IMR-90 (cell line): ENCODE data around the gene MEX3A. TPM values are rescaled to one million over a fixed set of nuclear protein-coding genes. Genes with fewer than 3 reads are reported as not detected.

Experiments used
- ATAC-seq: fragments of 200-7000 bp; cut with Tn5 transposase; 2 replicates; pipeline ENCODE4 v1.9.1; 2020; ENCODE audit warnings: low read depth, mild to moderate bottlenecking, moderate library complexity
- BruUV-seq: library from RNA; stranded (reverse); fragments of 400-500 nt; replicated peaks from 2 replicates; lab custom pipeline; 2021; lab: Mats Ljungman, UMichigan
- CTCF ChIA-PET: fragments of 300-600 bp; formaldehyde crosslinking; extraction: SDS; loops from one replicate; lab custom pipeline; 2021; ENCODE audit warnings: antibody characterized with exemption; lab: Yijun Ruan, JAX
- POLR2A ChIA-PET: fragments of 300-600 bp; sonication (Branson Sonifier 250); formaldehyde crosslinking; loops from one replicate; lab custom pipeline; 2022; ENCODE audit warnings: antibody characterized with exemption; ENCODE audit not compliant: unreplicated experiment; lab: Charles Lee
- DNase-seq: peaks from one replicate; pipeline ENCODE4 v3.0.0; 2013
- H2AFZ ChIP-seq: replicated peaks from 2 replicates; pipeline ENCODE3; 2013; ENCODE audit warnings: low read length, mild to moderate bottlenecking; ENCODE audit not compliant: poor library complexity
- H2AK5ac ChIP-seq: 2 replicates; pipeline ENCODE4 v1.6.1; 2013; ENCODE audit warnings: low read depth, low read length, inconsistent platforms
- H2AK9ac ChIP-seq: replicated peaks from 2 replicates; pipeline ENCODE3; 2013; ENCODE audit warnings: mild to moderate bottlenecking, low read depth, low read length, moderate library complexity; ENCODE audit not compliant: poor library complexity
- H2BK120ac ChIP-seq: 2 replicates; pipeline ENCODE4 v1.6.1; 2013; ENCODE audit warnings: low read depth, low read length, inconsistent platforms
- H2BK15ac ChIP-seq: 3 replicates; pipeline ENCODE4 v1.6.1; 2013; ENCODE audit warnings: low read depth, low read length, inconsistent platforms
- H2BK20ac ChIP-seq: 2 replicates; pipeline ENCODE4 v1.6.1; 2013; ENCODE audit warnings: low read depth, mild to moderate bottlenecking, inconsistent platforms, low read length, moderate library complexity
- H2BK5ac ChIP-seq: 2 replicates; pipeline ENCODE4 v1.6.1; 2013; ENCODE audit warnings: mild to moderate bottlenecking, low read depth, low read length, inconsistent platforms; ENCODE audit not compliant: poor library complexity, severe bottlenecking
- H3K14ac ChIP-seq: replicated peaks from 2 replicates; pipeline ENCODE4 v1.6.1; 2013; ENCODE audit warnings: low read depth, low read length, inconsistent platforms
- H3K18ac ChIP-seq: 2 replicates; pipeline ENCODE4 v1.6.1; 2013; ENCODE audit warnings: low read depth, low read length, control low read depth
- H3K23ac ChIP-seq: 2 replicates; pipeline ENCODE4 v1.6.1; 2013; ENCODE audit warnings: low read depth, low read length, inconsistent platforms
- H3K27ac ChIP-seq: 2 replicates; pipeline ENCODE4 v1.5.1; 2013; ENCODE audit warnings: mild to moderate bottlenecking, control low read depth, low read length; ENCODE audit not compliant: insufficient read depth
- H3K27me3 ChIP-seq: 2 replicates; pipeline ENCODE4 v1.6.1; 2013; ENCODE audit warnings: low read length; ENCODE audit not compliant: control insufficient read depth, insufficient read depth
- H3K36me3 ChIP-seq: 2 replicates; pipeline ENCODE4 v1.6.1; 2013; ENCODE audit warnings: low read length, mixed read lengths; ENCODE audit not compliant: control insufficient read depth, insufficient read depth
- H3K4ac ChIP-seq: 2 replicates; pipeline ENCODE4 v1.6.1; 2013; ENCODE audit warnings: low read depth, low read length, inconsistent platforms
- H3K4me1 ChIP-seq: 2 replicates; pipeline ENCODE4 v1.6.1; 2013; ENCODE audit warnings: low read length, mixed read lengths; ENCODE audit not compliant: control insufficient read depth, insufficient read depth
- H3K4me2 ChIP-seq: 2 replicates; pipeline ENCODE4 v1.6.1; 2013; ENCODE audit warnings: low read depth, mild to moderate bottlenecking, control low read depth, low read length, moderate library complexity
- H3K4me3 ChIP-seq: 2 replicates; pipeline ENCODE4 v1.5.1; 2013; ENCODE audit warnings: low read depth, mild to moderate bottlenecking, control low read depth, low read length, moderate library complexity; ENCODE audit not compliant: insufficient read depth
- H3K56ac ChIP-seq: 2 replicates; pipeline ENCODE4 v1.6.1; 2013; ENCODE audit warnings: low read length, inconsistent platforms; ENCODE audit not compliant: insufficient read depth; ENCODE audit errors: extremely low read depth
- H3K79me1 ChIP-seq, 2 experiments: 2 replicates each; pipeline ENCODE4 v1.6.1; 2013; ENCODE audit warnings: low read length in 2 of 2, inconsistent platforms in 1 of 2, low read depth in 1 of 2
- H3K9ac ChIP-seq: 2 replicates; pipeline ENCODE4 v1.6.1; 2013; ENCODE audit warnings: low read depth, low read length, control low read depth
- H3K9me1 ChIP-seq: 2 replicates; pipeline ENCODE4 v1.6.1; 2013; ENCODE audit warnings: low read length, inconsistent platforms; ENCODE audit not compliant: insufficient read depth
- H3K9me3 ChIP-seq: 2 replicates; pipeline ENCODE4 v1.6.1; 2013; ENCODE audit warnings: low read length; ENCODE audit not compliant: control insufficient read depth, insufficient read depth
- H4K20me1 ChIP-seq: 2 replicates; pipeline ENCODE4 v1.6.1; 2013; ENCODE audit warnings: low read length, inconsistent platforms; ENCODE audit not compliant: insufficient read depth
- H4K5ac ChIP-seq: 2 replicates; pipeline ENCODE4 v1.6.1; 2013; ENCODE audit warnings: mild to moderate bottlenecking, low read depth, low read length, control low read depth
- H4K8ac ChIP-seq, 2 experiments: 2 replicates each; pipeline ENCODE4 v1.6.1; 2013; ENCODE audit warnings: low read depth in 2 of 2, low read length in 2 of 2, control low read depth in 1 of 2, inconsistent platforms in 1 of 2
- H4K91ac ChIP-seq: 2 replicates; pipeline ENCODE4 v1.6.1; 2013; ENCODE audit warnings: low read depth, low read length, inconsistent platforms; ENCODE audit not compliant: insufficient read depth
- BHLHE40 ChIP-seq: fragments of 150-350 bp; IDR thresholded peaks from 2 replicates; pipeline ENCODE4 v1.6.1; 2016; ENCODE audit warnings: mild to moderate bottlenecking, low read depth, low read length
- CEBPB ChIP-seq: IDR thresholded peaks from 2 replicates; pipeline ENCODE4 v1.6.1; 2012; ENCODE audit warnings: low read depth, low read length, improper control_type of control experiment
- CHD1 ChIP-seq: IDR thresholded peaks from 2 replicates; pipeline ENCODE4 v1.6.1; 2012; ENCODE audit warnings: low read depth, low read length, improper control_type of control experiment
- CTCF ChIP-seq: conservative IDR thresholded peaks from 2 replicates; pipeline ENCODE4 v1.5.1; 2012; ENCODE audit warnings: mild to moderate bottlenecking, low read depth, low read length, improper control_type of control experiment
- ELK1 ChIP-seq: fragments of 150-350 bp; IDR thresholded peaks from 2 replicates; pipeline ENCODE4 v1.6.1; 2016; ENCODE audit warnings: low read depth, mild to moderate bottlenecking, low read length, moderate library complexity, borderline replicate concordance
- FOS ChIP-seq: fragments of 150-350 bp; IDR thresholded peaks from 2 replicates; pipeline ENCODE4 v1.6.1; 2016; ENCODE audit warnings: low read depth, low read length
- MAFK ChIP-seq: IDR thresholded peaks from 2 replicates; pipeline ENCODE4 v1.6.1; 2012; ENCODE audit warnings: low read depth, low read length, improper control_type of control experiment
- MAZ ChIP-seq: IDR thresholded peaks from 2 replicates; pipeline ENCODE4 v1.6.1; 2012; ENCODE audit warnings: low read depth, mild to moderate bottlenecking, low read length, improper control_type of control experiment, moderate library complexity, borderline replicate concordance
- MXI1 ChIP-seq: IDR thresholded peaks from 2 replicates; pipeline ENCODE4 v1.6.1; 2012; ENCODE audit warnings: low read depth, mild to moderate bottlenecking, low read length, moderate library complexity, borderline replicate concordance
- NFE2L2 ChIP-seq: fragments of 150-350 bp; IDR thresholded peaks from 2 replicates; pipeline ENCODE4 v1.6.1; 2016; ENCODE audit warnings: low read depth, mild to moderate bottlenecking, low read length
- POLR2A ChIP-seq: IDR thresholded peaks from 2 replicates; pipeline ENCODE4 v1.6.1; 2012; ENCODE audit warnings: mild to moderate bottlenecking, low read depth, low read length
- RAD21 ChIP-seq: IDR thresholded peaks from 2 replicates; pipeline ENCODE4 v1.6.1; 2012; ENCODE audit warnings: low read length, improper control_type of control experiment
- RCOR1 ChIP-seq: IDR thresholded peaks from 2 replicates; pipeline ENCODE4 v1.6.1; 2012; ENCODE audit warnings: mild to moderate bottlenecking, low read length, improper control_type of control experiment; ENCODE audit not compliant: insufficient replicate concordance
- RFX5 ChIP-seq: IDR thresholded peaks from 2 replicates; pipeline ENCODE4 v1.8.0; 2012; ENCODE audit warnings: low read depth, mild to moderate bottlenecking, low read length, moderate library complexity
- SMC3 ChIP-seq: fragments of 150-350 bp; IDR thresholded peaks from 2 replicates; pipeline ENCODE4 v1.6.1; 2016; ENCODE audit warnings: low read depth, mild to moderate bottlenecking, antibody characterized with exemption, low read length, moderate library complexity
- USF2 ChIP-seq: fragments of 150-350 bp; IDR thresholded peaks from 2 replicates; pipeline ENCODE4 v1.6.1; 2017; ENCODE audit warnings: mild to moderate bottlenecking, antibody characterized with exemption, low read length, low read depth
- WGBS, 2 experiments: methylation state at CpG; one replicate each; pipeline versions ENCODE4 v1.1.5 to v1.1.7; 2013; ENCODE audit warnings: missing lambda C conversion rate in 2 of 2; ENCODE audit not compliant: insufficient read length in 1 of 2; ENCODE audit errors: extremely low coverage in 2 of 2; 5-methylcytosine and 5-hydroxymethylcytosine counted together
- dilution Hi-C: fragments of 300-500 bp; cut with HindIII; formaldehyde crosslinking; loops from one replicate; pipeline ENCODE4 v1.14.3; 2018; ENCODE audit warnings: low sequenced_read_pairs; ENCODE audit not compliant: unreplicated experiment
- in situ Hi-C: fragments of 300-500 bp; cut with MboI; formaldehyde crosslinking; loops from 3 replicates; pipeline ENCODE4 v1.14.3; 2019; ENCODE audit warnings: low sequenced_read_pairs, inconsistent platforms, mixed read lengths
- intact Hi-C: fragments of 100-400 bp; cut with micrococcal nuclease; formaldehyde crosslinking; loops from 2 replicates; pipeline ENCODE4 v1.10.0; 2022
- polyA plus RNA-seq, 3 experiments: library from polyadenylated mRNA; depleted of rRNA; stranded (reverse); fragments of >200 nt; gene quantifications; 2 replicates each; pipeline ENCODE4 v1.2.3, GENCODE V29; 2012; ENCODE audit warnings: low replicate concordance in 1 of 3
- total RNA-seq: library from RNA; depleted of rRNA; stranded (reverse); fragments of >200 nt; gene quantifications from 2 replicates; pipeline ENCODE4 v1.2.3, GENCODE V29; 2012

MEX3A gene
- total and polyA plus RNA-seq, 2 of the 4 experiments (the other 2 are of a cell fraction) = 2.3 to 9.0 TPM

- Histone ChIP-seq H3K14ac (no peak overlapping the region), H4K91ac (no peak overlapping the region), H2AK5ac (0 out of 2 replicates have a peak overlapping the region, but pooled peaks have one; percentile 14), H2AK9ac (peak overlapping the region; percentile 44), H4K20me1 (peaks cover 45% of the 10 kb centered on the region), H3K18ac (no peak overlapping the region), H3K27ac (no peak overlapping the region), H3K9me1 (peaks cover 17% of the 10 kb centered on the region), H2BK20ac (no peak overlapping the region), H3K79me1 (peaks cover 37 to 85% of the 10 kb centered on the region in 2 experiments), H2BK15ac (no peak overlapping the region), H3K36me3 (peaks cover 37% of the 10 kb centered on the region), H3K23ac (peak overlapping the region; percentile 73; the same call in 1 of the 2 replicates), H4K8ac (peak overlapping the region in 1 of 2 experiments; percentile 61; a peak in 1 of 4 replicates), H2BK5ac (no peak overlapping the region), H2AFZ (no peak overlapping the region), H3K27me3 (no peaks in the 10 kb centered on the region), H3K9me3 (no peaks in the 10 kb centered on the region), H4K5ac (no peak overlapping the region), H3K9ac (no peak overlapping the region), H3K4ac (no peak overlapping the region), H2BK120ac (no peak overlapping the region), H3K4me1 (peaks cover 26% of the 10 kb centered on the region), H3K56ac (no peak overlapping the region), H3K4me2 (no peak overlapping the region; the same call in 1 of the 2 replicates), H3K4me3 (no peak overlapping the region)
- intact Hi-C loops (no loop called here), dilution Hi-C loops (no loop called here), in situ Hi-C loops (no loop called here)
- TF ChIP-seq RCOR1 (no peak), BHLHE40 (no peak), RFX5 (no peak), CTCF (no peak), CHD1 (no peak), POLR2A (no peak), SMC3 (no peak), ELK1 (no peak), CEBPB (no peak), NFE2L2 (no peak), MAFK (no peak), MAZ (no peak), USF2 (no peak), RAD21 (no peak), FOS (no peak), MXI1 (no peak)
- ATAC-seq (no peak), DNase-seq (no peak)
- ChIA-PET POLR2A (no interaction called here), CTCF (no interaction called here)
- 83% methylated on average over 4 of the region's 19 CpGs; no CpG with 5 or more reads in 1 of the 2 experiments for WGBS, 2 experiments
- BruUV-seq = no TSS peak
These were observed 4.9 kb downstream of the MEX3A start for GRCh38 chr1:156077430-156077760.
